Measurements from ENCODE around the gene NANOS2.

DNA sequence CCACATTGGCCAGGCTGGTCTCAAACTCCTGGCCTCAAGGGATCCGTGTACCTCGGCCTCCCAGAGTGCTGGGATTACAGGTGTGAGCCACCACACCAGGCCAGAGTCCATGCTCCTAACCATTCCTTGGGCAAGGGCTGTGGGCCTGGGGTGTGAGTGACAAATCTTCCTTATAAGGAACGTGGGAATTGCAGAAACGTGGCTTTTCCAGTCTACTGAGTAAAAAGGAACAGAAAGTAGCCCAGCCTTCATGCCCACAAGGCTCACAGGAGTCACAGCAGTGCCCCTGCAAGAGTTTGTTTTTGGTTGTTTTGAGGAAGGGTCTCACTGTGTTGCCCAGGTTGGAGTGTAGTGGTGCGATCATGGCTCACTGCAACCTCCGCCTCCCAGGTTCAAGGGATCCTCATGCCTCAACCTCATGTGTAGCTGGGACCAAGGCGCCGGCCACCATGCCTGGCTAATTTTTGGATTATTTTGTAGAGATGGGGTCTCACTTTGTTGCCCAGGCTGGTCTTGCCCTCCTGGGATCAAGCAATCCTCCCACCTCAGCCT lies 17.2 kb downstream of the NANOS2 start:
- TF ChIP-seq NFYB (IDR thresholded peaks at IDR 0.05; ENCODE audit: extremely low read depth, insufficient read length) (no peak), CCNT2 (IDR thresholded peaks at IDR 0.05; ENCODE audit: borderline replicate concordance, extremely low read depth, insufficient read length, low read depth, low read length) (no peak), EP300 (IDR thresholded peaks at IDR 0.05; ENCODE audit: low read length) (no peak), CTCF (IDR thresholded peaks at IDR 0.05 in 2 of 3, conservative IDR thresholded peaks at IDR 0.05 in 1 of 3; ENCODE audit: insufficient read depth in 2 of 3, low read depth in 1 of 3, low read length in 3 of 3) (no peak), ZNF696 (CRISPR knock-in tag; conservative IDR thresholded peaks at IDR 0.05) (no peak), RB1 (IDR thresholded peaks at IDR 0.05; ENCODE audit: low read depth) (no peak), ZFX (CRISPR knock-in tag; IDR thresholded peaks at IDR 0.05) (no peak), ZNF239 (CRISPR knock-in tag; IDR thresholded peaks at IDR 0.05) (no peak)

Measured in K562 (cell line).